K562 (cell line): ENCODE results near the gene PLTP. TPM values are rescaled to one million over a fixed set of nuclear protein-coding genes. Genes with fewer than 3 reads are reported as not detected.

ENCODE experiments used
- ATAC-seq: fragments of 200-7000 bp; cut with Tn5 transposase; 3 replicates; pipeline ENCODE4 v1.9.1; 2020; ENCODE audit warnings: moderate library complexity
- BruUV-seq: library from RNA; stranded (reverse); fragments of 400-500 nt; replicated peaks from 2 replicates; lab custom pipeline; 2021; lab: Mats Ljungman, UMichigan
- CTCF ChIA-PET: fragments of 300-600 bp; formaldehyde crosslinking; extraction: SDS; loops from one replicate; lab custom pipeline; 2021; ENCODE audit warnings: low intra/inter-chr PET ratio; lab: Yijun Ruan, JAX
- POLR2A ChIA-PET: fragments of 300-600, 350-650 bp; sonication (Branson Sonifier 250); formaldehyde crosslinking; extraction: SDS; loops from one replicate; lab custom pipeline; 2021; ENCODE audit warnings: antibody characterized with exemption, inconsistent platforms; lab: Yijun Ruan, JAX
- DNase-seq, 4 experiments: peaks; one replicate each; pipeline versions ENCODE4 v3.0.0 to v3.0.0-alpha.2; 2011 to 2018; ENCODE audit warnings: low spot score in 3 of 4, mixed read lengths in 3 of 4; ENCODE audit errors: extremely low read depth in 1 of 4
- FAIRE-seq: peaks from 2 replicates; lab custom pipeline; 2011; peaks lifted over from hg19 to GRCh38; lab: Jason Lieb, UNC
- H2AFZ ChIP-seq: 2 replicates; pipeline ENCODE4 v1.6.0; 2011; ENCODE audit warnings: low read depth, low read length, control low read depth, inconsistent platforms
- H3K27ac ChIP-seq: fragments of 200-600 bp; 3 replicates; pipeline ENCODE4 v1.8.0; 2011; ENCODE audit warnings: low read depth, mild to moderate bottlenecking, control low read depth, inconsistent platforms, low read length, moderate library complexity, mixed read lengths; ENCODE audit errors: extremely low read depth
- H3K27me3 ChIP-seq, 2 experiments: fragments of 300-600 bp in 1 of 2; 2 replicates in 1 of 2; 3 replicates in 1 of 2; pipeline versions ENCODE4 v1.6.0 to v1.8.0; 2011; ENCODE audit warnings: inconsistent platforms in 2 of 2, low read length in 2 of 2, mild to moderate bottlenecking in 1 of 2, mixed read lengths in 1 of 2, moderate library complexity in 1 of 2; ENCODE audit not compliant: control insufficient read depth in 2 of 2, insufficient read depth in 2 of 2
- H3K36me3 ChIP-seq: fragments of 300-600 bp; 3 replicates; pipeline ENCODE4 v1.8.0; 2011; ENCODE audit warnings: mild to moderate bottlenecking, low read length, inconsistent platforms; ENCODE audit not compliant: control insufficient read depth, insufficient read depth
- H3K4me1 ChIP-seq, 2 experiments: fragments of 200-600 bp in 1 of 2; replicated peaks in 1 of 2; 2 replicates in 1 of 2; 3 replicates in 1 of 2; pipeline versions ENCODE4 v1.5.1 to v1.8.0; 2011; ENCODE audit warnings: inconsistent platforms in 2 of 2, low read length in 2 of 2, mild to moderate bottlenecking in 1 of 2, mixed read lengths in 1 of 2, moderate library complexity in 1 of 2; ENCODE audit not compliant: control insufficient read depth in 2 of 2, insufficient read depth in 2 of 2
- H3K4me2 ChIP-seq: 2 replicates; pipeline ENCODE4 v1.6.1; 2011; ENCODE audit warnings: low read length, control low read depth, inconsistent platforms, mixed read lengths; ENCODE audit not compliant: insufficient read depth
- H3K4me3 ChIP-seq: fragments of 200-600 bp; sonication (generic), shearing (Covaris generic); 2 replicates; pipeline ENCODE4 v1.5.1; 2016; ENCODE audit warnings: control low read depth, inconsistent platforms
- H3K79me2 ChIP-seq: fragments of 200-600 bp; 3 replicates; pipeline ENCODE4 v1.8.0; 2011; ENCODE audit warnings: low read length, inconsistent platforms; ENCODE audit not compliant: control insufficient read depth, insufficient read depth
- H3K9ac ChIP-seq, 2 experiments: 2 replicates each; pipeline versions ENCODE4 v1.6.0 to v1.6.1; 2011; ENCODE audit warnings: low read depth in 2 of 2, low read length in 2 of 2, control low read depth in 1 of 2, inconsistent platforms in 1 of 2, mild to moderate bottlenecking in 1 of 2, mixed read lengths in 1 of 2; ENCODE audit not compliant: insufficient read depth in 1 of 2
- H3K9me1 ChIP-seq: one replicate; pipeline ENCODE4 v1.6.0; 2011; ENCODE audit warnings: inconsistent platforms, mild to moderate bottlenecking, low read length, moderate library complexity; ENCODE audit not compliant: control insufficient read depth, insufficient read depth
- H3K9me3 ChIP-seq: replicated peaks from 2 replicates; pipeline ENCODE4 v1.5.1; 2011; ENCODE audit warnings: low read depth, low read length, inconsistent platforms; ENCODE audit not compliant: control insufficient read depth, insufficient read depth
- H4K20me1 ChIP-seq: replicated peaks from 2 replicates; pipeline ENCODE4 v1.6.1; 2011; ENCODE audit warnings: low read length, inconsistent platforms, mixed read lengths; ENCODE audit not compliant: control insufficient read depth, insufficient read depth
- ELF1 ChIP-seq: fragments of 200-800 bp; sonication (Bioruptor generic); IDR thresholded peaks from 2 replicates; pipeline ENCODE4 v1.6.1; 2016; ENCODE audit warnings: missing genetic modification characterization, missing compliant biosample characterization
- PCBP1 ChIP-seq: fragments of 200-400 bp; formaldehyde crosslinking; IDR thresholded peaks from 2 replicates; pipeline ENCODE4 v1.6.1; 2018; ENCODE audit warnings: mild to moderate bottlenecking, low read depth, low read length; ENCODE audit not compliant: poor library complexity, severe bottlenecking
- PRMT5 ChIP-seq: sonication (generic); formaldehyde crosslinking; IDR thresholded peaks from 2 replicates; pipeline ENCODE4 v1.5.0; 2020; ENCODE audit warnings: missing genetic modification reagents
- SPI1 ChIP-seq: IDR thresholded peaks from 2 replicates; pipeline ENCODE4 v1.6.1; 2011; ENCODE audit warnings: low read depth, low read length, control low read depth, borderline replicate concordance
- ZNF408 ChIP-seq: fragments of 250-450 bp; sonication (Bioruptor Pico); IDR thresholded peaks from 2 replicates; pipeline ENCODE4 v1.4.0; 2020; ENCODE audit warnings: low read depth, mild to moderate bottlenecking, moderate library complexity
- ZNF717 ChIP-seq: fragments of 250-450 bp; sonication (Bioruptor Pico); IDR thresholded peaks from 2 replicates; pipeline ENCODE4 v1.5.0; 2021
- WGBS: fragments of 100-300 bp; shearing (Covaris generic); methylation state at CpG from one replicate; pipeline ENCODE4 v1.1.6; 2016; ENCODE audit warnings: low coverage, mixed read lengths; ENCODE audit not compliant: insufficient coverage; ENCODE audit errors: missing lambda C conversion rate; 5-methylcytosine and 5-hydroxymethylcytosine counted together
- in situ Hi-C: fragments of 300-500 bp; cut with MboI; formaldehyde crosslinking; loops from 4 replicates; pipeline ENCODE4 v1.15.0; 2018; ENCODE audit warnings: inconsistent platforms, mixed read lengths
- intact Hi-C: fragments of 100-400 bp; cut with micrococcal nuclease; formaldehyde crosslinking; loops from 2 replicates; pipeline ENCODE4 v1.14.2; 2022
- polyA plus RNA-seq, 8 experiments: library from polyadenylated mRNA; depleted of rRNA in 4 of 8; stranded (reverse) in 5 of 8; unstranded in 3 of 8; fragments of >200 nt; fragmentation: Nextera tagmentation in 2 of 8; fragmentation: Illumina TruSeq in 1 of 8; extraction: Ambion mirVana in 2 of 8; extraction: Trizol in 1 of 8; gene quantifications; 2 replicates each; pipeline versions ENCODE4 v1.2.1 to v1.2.3, GENCODE V29; 2011 to 2014; ENCODE audit warnings: inconsistent platforms in 1 of 8, missing spikeins in 1 of 8
- total RNA-seq, 7 experiments: library from RNA; depleted of rRNA in 6 of 7; stranded (reverse); fragments of >200 nt in 6 of 7; fragmentation: Illumina TruSeq in 2 of 7; extraction: Trizol in 2 of 7; gene quantifications; 2 replicates each; pipeline versions ENCODE4 v1.2.1 to v1.2.3, GENCODE V29; 2011 to 2021; ENCODE audit warnings: low replicate concordance in 1 of 7
- TF ChIP-seq, protein P1 (sequence below): fragments of 450-650 bp; IDR thresholded peaks from 2 replicates; pipeline ENCODE4 v1.6.1; 2014; ENCODE audit warnings: low read depth, mild to moderate bottlenecking, moderate library complexity, borderline replicate concordance
- TF ChIP-seq, protein P2 (sequence below): fragments of 250-450 bp; sonication (Bioruptor Pico); IDR thresholded peaks from 2 replicates; pipeline ENCODE4 v1.5.0; 2021; ENCODE audit warnings: mild to moderate bottlenecking, moderate library complexity

Gene PLTP
- total and polyA plus RNA-seq, 9 of the 15 experiments (the other 6 are each of a cell fraction or from before 2014, with no cell fraction given) = 2.8 to 29.3 (median 17.6) TPM

DNA sequence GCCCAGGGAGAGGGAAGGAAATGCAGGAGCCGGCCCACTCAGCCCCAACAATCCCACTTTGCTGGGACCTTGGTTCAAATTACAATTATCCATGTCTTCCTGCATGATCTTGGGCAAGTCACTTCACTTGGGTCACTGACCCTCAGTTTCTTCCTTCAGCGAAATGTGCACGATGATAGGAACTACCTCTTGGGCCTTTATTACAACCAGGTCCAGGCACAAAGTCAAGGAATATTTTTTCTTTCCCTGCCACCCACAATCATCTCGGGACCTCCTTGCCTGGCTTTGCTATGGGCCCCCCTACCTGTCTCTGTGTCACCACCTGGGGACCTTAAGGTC, 358 bp upstream of the PLTP start:
- Histone ChIP-seq H3K9me1 (no peaks in the 10 kb centered on the region), H3K79me2 (peaks cover 15% of the 10 kb centered on the region), H4K20me1 (no peaks in the 10 kb centered on the region), H2AFZ (peak overlapping the region; percentile 92), H3K4me3 (peak overlapping the region; percentile 48), H3K27ac (no peak overlapping the region), H3K4me2 (peak overlapping the region; percentile 44), H3K4me1 (peaks cover 24 to 43% of the 10 kb centered on the region in 2 experiments), H3K9ac (peak overlapping the region; percentile 63 to 94), H3K9me3 (no peaks in the 10 kb centered on the region), H3K36me3 (peaks cover 6% of the 10 kb centered on the region; the same call in 1 of the 3 replicates), H3K27me3 (no peaks in the 10 kb centered on the region)
- intact Hi-C loops = no loop called here
- no peak for FAIRE-seq
- in situ Hi-C loops = no loop called here
- POLR2A ChIA-PET = interaction anchor here (0.6 to 0.7 kb wide), 2 partner anchors 21 to 54 kb away, joined by 3 to 4 read pairs; no protein-coding TSS in a partner anchor
- no peak for TF ChIP-seq ZNF408
- no peak for ATAC-seq
- DNase-seq = no peak
- CTCF ChIA-PET = no interaction called here
- 49% methylated on average over 3 of the region's 4 CpGs for WGBS
- BruUV-seq = no TSS peak

DNA sequence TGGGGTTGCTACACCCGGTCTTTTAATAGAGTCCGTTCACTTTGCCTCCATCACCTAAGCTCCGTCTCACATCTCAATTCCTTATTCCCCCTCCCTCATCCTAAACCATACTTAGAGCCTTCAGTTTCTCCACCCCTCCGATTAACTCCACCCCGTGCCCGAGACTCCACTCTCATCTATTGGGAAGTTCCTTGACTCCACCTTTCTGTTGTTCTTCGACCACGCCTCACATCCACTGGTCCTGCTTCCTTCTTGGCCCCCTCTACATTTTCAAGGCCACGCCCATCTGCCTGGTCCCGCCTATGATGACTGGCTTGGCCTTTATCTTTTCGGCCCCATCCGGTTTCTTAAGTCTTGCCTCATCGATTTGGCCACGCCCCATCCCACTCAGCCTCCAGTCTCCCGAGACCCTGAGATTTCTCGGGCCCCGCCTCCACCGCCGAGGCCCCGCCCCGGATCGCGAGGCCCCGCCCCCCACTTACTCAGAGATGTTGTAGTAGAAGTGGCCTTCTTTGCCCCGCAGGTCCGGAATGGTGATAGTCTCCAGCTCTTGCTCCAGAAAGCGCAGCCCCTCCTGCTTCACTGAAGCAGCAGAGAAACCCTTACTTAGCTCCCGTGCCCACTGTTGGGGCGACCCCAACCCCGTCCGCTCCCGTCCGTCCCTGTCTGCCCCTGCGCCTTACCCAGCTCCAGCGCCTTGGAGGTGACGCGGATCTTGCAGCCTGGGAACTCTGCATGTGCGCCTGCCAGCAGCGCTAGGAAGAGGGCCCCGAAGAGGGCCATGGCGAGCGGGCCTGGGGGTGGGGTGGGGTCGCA, 1.1 kb downstream of the PLTP start:
- Histone ChIP-seq H3K9ac (peak overlapping the region; percentile 64 to 94), H3K79me2 (peaks cover 15% of the 10 kb centered on the region), H3K4me2 (peak overlapping the region; percentile 83), H3K9me3 (no peaks in the 10 kb centered on the region), H3K9me1 (no peaks in the 10 kb centered on the region), H4K20me1 (no peaks in the 10 kb centered on the region), H3K27ac (peak overlapping the region; percentile 89), H3K4me3 (peak overlapping the region; percentile 48), H3K4me1 (peaks cover 24 to 44% of the 10 kb centered on the region in 2 experiments), H2AFZ (peak overlapping the region; percentile 92), H3K36me3 (peaks cover 13% of the 10 kb centered on the region; the same call in 2 of the 3 replicates), H3K27me3 (no peaks in the 10 kb centered on the region)
- DNase-seq (peak; percentile 98 to 100 (median 98)), ATAC-seq (peak; percentile 95), FAIRE-seq (peak; percentile 100)
- WGBS = 4% methylated on average over 37 of the region's 43 CpGs
- intact Hi-C loops = loop anchor here (1.0 kb wide), 1 partner anchor 22 kb away; no protein-coding TSS in a partner anchor
- in situ Hi-C loops = no loop called here
- CTCF ChIA-PET = no interaction called here
- no TSS peak for BruUV-seq
- POLR2A ChIA-PET = interaction anchor here (0.6 to 2.6 kb wide), 11 partner anchors 9 to 517 kb away, joined by 3 to 13 read pairs (median 4); partner anchors contain the start of genes CTSA, PCIF1 and ZSWIM1
- 0 out of 2 replicates have a peak, but pooled peaks have one; percentile 21 for TF ChIP-seq ZNF717 (CRISPR knock-in tag)
- TF ChIP-seq PRMT5 (CRISPR knock-in tag) = no peak
- TF ChIP-seq, protein P1, sequence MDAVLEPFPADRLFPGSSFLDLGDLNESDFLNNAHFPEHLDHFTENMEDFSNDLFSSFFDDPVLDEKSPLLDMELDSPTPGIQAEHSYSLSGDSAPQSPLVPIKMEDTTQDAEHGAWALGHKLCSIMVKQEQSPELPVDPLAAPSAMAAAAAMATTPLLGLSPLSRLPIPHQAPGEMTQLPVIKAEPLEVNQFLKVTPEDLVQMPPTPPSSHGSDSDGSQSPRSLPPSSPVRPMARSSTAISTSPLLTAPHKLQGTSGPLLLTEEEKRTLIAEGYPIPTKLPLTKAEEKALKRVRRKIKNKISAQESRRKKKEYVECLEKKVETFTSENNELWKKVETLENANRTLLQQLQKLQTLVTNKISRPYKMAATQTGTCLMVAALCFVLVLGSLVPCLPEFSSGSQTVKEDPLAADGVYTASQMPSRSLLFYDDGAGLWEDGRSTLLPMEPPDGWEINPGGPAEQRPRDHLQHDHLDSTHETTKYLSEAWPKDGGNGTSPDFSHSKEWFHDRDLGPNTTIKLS = no peak; the same call in 1 of the 2 replicates
- peak; percentile 51; the same call in 1 of the 2 replicates for TF ChIP-seq ELF1
- TF ChIP-seq, protein P2, sequence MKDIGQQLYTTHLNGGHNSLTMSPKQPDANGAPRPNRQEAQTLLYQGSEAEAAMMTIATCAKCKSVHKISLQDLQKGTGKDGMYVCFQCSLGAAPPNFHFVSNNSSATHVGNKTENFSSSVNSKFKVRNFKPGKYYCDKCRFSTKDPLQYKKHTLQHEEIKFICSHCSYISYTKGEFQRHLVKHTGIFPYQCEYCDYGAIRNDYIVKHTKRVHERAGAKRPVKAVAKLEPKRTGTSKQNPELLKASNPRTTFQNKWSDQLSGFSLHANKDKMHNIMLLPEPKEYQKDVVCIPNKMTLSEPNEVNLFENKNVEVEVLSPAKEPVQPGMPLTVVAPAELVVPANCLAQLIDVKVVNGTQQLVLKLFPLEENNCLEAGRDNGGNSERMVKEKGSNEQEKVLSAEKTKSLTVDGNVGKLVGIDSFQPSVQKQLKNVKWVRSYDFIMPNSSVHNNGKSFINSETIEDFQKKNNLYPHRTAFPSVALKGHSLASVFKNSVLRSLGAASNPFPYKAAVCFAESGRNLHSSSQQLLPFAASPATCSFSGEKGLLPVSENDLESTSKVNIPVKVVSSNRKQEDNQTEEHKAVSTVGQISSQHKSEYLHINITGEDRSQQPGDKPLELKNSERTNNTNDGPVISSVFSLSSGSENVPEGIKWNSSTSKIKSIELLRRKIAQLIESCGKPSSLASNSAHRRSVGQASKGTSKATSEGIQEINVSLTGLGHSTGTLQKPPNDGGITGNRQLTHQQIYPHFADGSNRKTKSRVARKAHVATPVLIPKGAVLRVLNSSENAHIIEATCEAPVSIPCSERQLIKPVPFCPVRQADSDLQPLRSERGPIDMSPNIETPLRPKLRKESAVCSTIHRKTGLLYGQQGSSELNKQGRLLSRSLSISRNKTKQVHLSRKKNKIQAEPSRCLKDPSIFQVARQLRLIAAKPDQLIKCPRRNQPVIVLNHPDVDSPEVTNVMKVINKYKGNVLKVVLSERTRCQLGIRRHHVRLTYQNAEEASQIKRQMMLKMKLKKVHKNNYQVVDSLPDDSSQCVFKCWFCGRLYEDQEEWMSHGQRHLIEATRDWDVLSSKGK (CRISPR knock-in tag) = no peak
- no peak for TF ChIP-seq SPI1
- no peak for TF ChIP-seq PCBP1
